ENCODE results near the gene UCHL1.
A peak's percentile ranks its signal among the peaks of the same experiment; 100 is the strongest.

UCHL1 gene

GRCh38 chr4:41256740-41257256, at the start of gene UCHL1:
Gene UCHL1 (plus strand): TSS chr4:41256928. CDS start chr4:41256977, 49 bp downstream.
- peak; percentile 19 to 95 (median 76) for DNase-seq

- DNase-seq: no peak
Measured at GRCh38 chr4:41207291-41207831, 49.4 kb upstream of the UCHL1 start.

GRCh38 chr4:41209187-41209586, 47.5 kb upstream of the UCHL1 start:
- peak in 1 of 58 donors; percentile 26 for DNase-seq

DNA sequence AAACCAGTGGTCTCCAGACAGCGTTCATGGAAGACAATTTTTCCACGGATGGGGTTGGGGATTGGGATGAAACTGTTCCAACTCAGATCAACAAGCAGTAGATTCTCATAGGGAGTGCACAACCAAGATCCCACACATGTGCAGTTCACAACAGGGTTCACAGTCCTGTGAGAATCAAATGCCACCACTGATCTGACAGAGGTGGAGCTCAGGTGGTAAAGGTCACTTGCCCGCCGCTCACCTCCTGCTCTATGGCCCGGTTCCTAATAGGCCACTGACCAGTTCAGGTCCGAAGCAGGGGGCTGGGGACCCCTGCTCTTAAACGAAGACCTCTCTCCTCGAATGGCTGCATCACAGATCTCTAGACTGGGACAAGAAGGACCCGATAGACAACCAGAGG, 46.8 kb upstream of the UCHL1 start:
- DNase-seq: no peak

- no peak for DNase-seq
Measured at GRCh38 chr4:41211951-41212615, 44.6 kb upstream of the UCHL1 start.

DNA sequence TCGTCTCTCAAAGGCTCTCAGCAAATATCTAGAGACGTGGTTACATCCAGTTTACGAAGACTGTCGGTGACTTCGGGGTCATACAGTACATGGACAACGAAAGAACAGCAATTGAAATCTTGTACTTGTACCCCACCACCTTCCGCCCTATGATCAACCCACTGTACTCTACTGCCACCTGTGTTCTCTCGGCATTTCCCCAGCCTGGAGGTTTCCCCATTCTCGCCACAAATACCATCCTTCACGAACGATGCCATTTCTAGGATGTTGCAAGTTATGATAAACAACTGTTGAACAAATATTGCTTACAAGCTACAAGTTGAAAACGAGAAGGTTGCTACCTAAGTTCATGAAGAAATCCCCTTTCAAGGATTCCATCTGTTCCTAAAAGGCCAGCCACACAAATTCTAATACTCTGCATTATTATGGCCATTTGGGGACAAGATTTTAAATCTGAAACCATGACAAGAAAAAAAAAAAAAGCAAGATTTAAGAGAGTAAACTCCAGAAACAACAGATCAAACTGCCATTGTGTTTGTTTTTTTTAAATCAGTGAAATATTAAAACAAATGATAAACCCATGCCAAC, 44.0 kb upstream of the UCHL1 start:
- DNase-seq: peak in 31 of 58 donors; percentile 2 to 55 (median 22)

- peak in 20 of 58 donors; percentile 7 to 65 (median 42) for DNase-seq
Measured at GRCh38 chr4:41213625-41214135, 43.0 kb upstream of the UCHL1 start.

- DNase-seq: peak; percentile 63 to 96 (median 92)
Measured at GRCh38 chr4:41214136-41214824, 42.4 kb upstream of the UCHL1 start, which contains the start of gene APBB2. Gene APBB2 (minus strand): TSS chr4:41214542. CDS start chr4:41033254, 181,288 bp downstream.

DNA sequence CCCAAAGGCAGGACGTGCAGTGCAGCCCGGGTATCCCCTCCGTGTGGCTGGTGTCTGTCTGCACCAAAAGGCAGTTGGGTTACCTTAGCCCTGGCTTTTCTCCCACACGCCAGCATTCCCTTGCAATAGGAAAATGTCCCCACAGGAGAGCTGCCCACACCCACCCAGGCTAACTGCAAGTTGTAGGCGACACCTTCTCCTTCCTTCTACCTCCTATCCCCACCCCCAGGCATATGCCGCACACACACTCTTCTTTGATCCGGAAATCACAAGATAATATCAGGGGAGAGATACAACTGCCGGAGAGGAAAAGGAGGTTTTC, 41.9 kb upstream of the UCHL1 start:
- DNase-seq: no peak

DNA sequence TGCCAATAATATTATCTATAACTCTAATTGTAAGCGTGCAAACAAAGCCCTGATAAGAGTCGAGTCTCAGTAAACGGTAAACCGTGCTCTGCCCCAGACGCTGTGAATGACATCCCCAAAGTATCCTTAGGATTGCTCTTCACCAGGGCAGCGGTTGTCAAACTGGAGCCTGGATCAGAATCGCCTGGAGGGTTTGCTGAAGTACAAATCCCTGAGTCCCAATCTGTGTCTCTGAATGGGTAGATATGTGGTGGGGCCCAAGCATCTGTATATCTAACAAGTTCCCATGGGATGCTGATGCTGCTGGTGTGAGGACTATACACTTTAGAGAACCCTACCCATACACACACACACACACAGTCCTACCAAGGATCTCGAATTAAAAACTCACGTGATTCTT, 41.6 kb upstream of the UCHL1 start:
- peak in 3 of 58 donors; percentile 30 to 46 (median 40) for DNase-seq

DNA sequence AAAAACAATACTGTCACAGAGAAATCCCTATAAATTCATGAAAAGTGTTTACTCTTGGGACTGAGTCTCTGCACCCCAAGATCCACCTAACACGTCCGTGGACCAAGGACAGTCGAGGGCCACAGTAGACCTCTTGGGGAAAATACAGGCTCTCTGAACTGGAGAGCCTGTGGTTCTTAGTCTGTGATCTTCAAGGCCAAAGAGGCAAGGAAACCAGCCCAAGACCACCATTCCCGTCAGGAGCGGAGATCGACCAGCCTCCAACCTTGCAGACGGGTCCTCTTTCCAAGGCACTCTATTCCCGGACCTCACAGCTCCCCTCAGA, 40.8 kb upstream of the UCHL1 start:
- no peak for DNase-seq

DNA sequence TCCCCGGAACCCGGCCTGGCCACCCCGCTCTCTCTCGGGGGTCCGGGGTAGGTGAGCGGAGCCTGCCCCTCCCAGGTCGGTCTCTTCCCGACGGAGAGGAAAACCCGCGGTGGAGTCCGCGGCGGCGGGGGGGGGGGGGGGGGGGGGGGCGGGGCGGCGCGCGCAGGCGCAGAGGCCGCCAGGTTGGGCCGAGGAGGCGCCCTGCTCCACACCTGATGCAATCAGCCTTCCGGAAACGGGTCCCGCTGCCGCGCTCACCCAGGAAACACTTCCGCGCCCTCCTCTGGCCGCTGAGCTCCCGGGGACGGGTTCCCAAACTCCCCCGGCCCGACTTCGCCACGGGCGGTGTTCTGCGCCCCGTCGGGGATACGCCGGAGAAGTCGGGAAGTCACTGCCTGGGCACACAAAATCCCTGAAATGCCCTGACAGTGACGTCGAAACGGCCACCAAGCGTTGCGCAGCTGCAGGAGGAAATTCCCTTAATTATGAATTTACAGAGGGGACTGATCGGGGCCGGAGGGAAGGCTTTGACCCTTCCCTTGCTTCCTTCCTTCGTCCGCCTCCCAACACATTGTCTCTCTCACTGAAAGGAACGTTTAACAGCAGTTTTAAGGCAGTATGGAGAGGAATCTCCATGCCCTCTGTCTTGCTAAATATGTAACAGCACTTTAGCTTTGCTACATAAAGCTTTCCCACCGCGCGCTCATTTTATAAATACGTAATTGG, 40.3 kb upstream of the UCHL1 start:
- DNase-seq: peak in 54 of 58 donors; percentile 11 to 91 (median 44)

DNA sequence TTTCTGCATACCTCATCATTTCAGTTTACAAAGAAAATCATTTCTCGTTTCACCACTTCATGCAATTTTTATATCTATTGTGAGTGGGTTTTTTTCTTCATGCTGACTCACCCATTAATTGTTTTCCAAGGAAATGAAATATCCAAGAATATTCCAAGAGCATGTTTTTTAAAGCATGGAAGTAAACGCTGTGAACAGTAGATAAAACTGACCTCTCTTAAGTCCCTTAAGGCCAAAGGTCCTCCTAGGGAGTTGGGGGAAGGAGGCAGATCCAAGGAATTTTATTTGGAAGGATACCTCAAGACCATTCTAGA, 39.8 kb upstream of the UCHL1 start:
- DNase-seq: no peak

DNA sequence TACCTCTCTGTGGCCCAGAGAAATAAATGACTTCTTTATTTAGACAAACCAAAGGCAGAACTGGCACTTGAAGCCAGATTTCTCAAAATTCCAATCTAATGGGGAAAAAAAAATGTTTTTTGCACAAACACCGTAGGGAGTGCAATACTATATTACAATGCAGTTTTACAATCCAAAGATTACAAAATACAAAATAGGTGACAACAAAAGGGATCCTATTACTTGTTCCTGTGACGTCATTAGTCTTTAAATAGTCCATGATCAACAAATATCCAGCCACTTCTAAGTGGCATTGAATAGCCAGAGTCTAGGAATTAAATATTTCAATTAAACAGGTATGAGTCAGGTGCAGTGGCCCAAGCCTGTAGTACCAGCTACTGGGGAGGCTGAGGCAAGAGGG, 39.4 kb upstream of the UCHL1 start:
- no peak for DNase-seq

DNA sequence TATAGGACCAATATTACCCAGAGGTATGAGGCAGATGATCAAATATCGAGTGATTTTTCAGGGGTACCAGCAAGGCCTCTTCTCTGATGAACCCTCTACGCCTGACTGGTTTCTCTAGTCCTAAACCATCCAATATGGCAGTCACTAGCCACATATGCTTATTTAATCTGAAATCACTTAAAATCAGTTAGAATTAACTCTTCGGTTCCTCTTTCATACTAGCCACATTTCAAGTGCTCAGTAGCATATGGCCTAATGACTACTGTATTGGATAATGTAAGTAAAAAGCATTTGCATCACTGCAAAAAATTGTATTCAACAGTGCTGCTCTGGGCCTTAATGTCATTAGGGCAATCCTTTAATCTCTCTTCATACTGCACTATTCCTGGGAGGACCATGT, 38.0 kb upstream of the UCHL1 start:
- DNase-seq: no peak

- no peak for DNase-seq
Measured at GRCh38 chr4:41219421-41219950, 37.2 kb upstream of the UCHL1 start.

DNA sequence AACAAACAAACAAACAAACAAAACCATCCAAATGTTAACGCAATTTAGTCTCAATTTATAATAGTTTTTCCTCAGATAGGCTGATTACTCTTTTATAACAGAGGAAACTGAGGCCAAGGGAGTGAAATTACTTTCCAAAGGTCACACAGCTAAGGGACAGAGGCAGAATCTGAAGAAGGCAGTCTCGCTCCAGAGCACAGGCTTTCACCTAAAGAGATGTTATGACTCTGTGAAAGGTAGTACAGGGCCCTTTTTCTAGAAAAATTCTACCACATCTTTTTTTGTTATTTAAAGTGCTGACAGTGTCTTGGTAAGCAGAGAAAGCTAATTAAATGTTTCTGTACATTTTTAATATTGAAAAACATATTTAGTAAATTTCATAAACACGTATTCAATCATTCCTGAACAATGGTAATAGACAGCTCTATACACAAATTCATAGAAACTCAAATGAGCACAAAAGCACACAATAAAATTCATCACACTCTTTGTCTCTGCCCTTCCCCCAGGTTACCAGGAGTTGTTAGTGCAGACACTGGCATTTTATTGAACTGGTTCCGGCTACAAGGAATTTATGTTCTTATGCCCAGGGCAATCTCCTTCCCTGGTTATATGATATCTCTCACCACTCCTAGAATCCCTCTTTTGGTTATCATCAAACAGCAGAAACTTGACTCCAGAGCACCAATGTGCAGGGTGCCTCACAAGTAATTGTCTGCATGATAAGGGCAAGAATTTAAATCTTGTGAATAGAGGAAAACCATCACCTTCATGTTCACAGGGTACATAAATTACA, 34.7 kb upstream of the UCHL1 start:
- no peak for DNase-seq

DNA sequence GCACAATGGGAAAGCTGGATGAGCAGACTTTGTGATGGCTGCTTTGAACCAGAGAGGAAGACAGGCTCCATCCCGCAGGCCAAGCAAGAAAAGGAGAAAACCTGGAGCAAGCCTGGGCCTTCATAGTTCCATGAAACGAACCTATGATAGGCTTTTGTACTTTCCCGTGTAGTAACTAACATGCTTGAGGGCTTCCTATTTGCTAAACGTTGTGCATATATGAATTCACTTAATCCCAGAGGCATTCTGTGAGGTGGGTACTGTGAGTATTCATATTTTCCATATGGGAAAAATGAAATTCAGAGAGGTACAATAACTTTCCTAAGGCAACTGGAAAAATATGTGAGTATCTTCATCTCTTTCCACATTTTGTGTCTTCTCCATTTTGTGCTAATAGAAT, 28.8 kb upstream of the UCHL1 start:
- no peak for DNase-seq

DNA sequence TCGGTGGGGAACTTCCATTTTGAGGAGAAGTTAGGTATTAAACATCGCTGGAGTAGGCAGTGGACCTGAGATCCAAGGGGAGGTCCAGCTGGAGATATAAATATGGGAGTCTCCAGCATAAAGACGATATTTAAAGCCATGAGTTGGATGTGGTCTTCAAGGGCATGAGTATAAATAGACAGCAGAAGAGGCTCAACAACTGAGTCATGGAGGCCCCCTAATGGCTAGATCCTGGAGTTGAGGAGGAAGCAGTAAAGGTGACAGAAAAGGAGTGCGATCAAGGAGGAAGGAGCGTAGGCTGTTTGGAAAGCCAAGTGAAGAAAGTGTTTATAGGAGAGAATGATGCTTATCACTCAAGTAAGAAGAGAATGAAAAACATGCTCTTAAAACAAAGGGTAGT, 24.3 kb upstream of the UCHL1 start:
- DNase-seq: no peak

GRCh38 chr4:41232856-41233255, 23.9 kb upstream of the UCHL1 start:
- DNase-seq: no peak
